Right renal pelvis (tissue), 4 donors: Measurements from ENCODE around the gene GRB10. TPM values are rescaled to one million over a fixed set of nuclear protein-coding genes. Genes with fewer than 3 reads are reported as not detected.

ENCODE experiments used
- DNase-seq, 4 donors: peaks; one replicate each; pipeline ENCODE4 v3.0.0-alpha.2; 2013; ENCODE audit warnings: low read depth in 4 of 4, low spot score in 3 of 4, missing footprints in 1 of 4
- polyA plus RNA-seq, 4 donors: library from polyadenylated mRNA; unstranded; fragments of 120-200 nt; gene quantifications; one replicate each; pipeline ENCODE4 v1.2.1, GENCODE V29; 2013; ENCODE audit not compliant: insufficient read length in 4 of 4

The GRB10 gene
- polyA plus RNA-seq, 4 donors, result 31.4 to 40.4 (median 32.4) TPM

GRCh38 chr7:50697748-50698147 is 84.9 kb downstream of the GRB10 start:
- no peak for DNase-seq

GRCh38 chr7:50696810-50697582 is 85.7 kb downstream of the GRB10 start:
- no peak for DNase-seq

GRCh38 chr7:50695026-50695425 is 87.7 kb downstream of the GRB10 start:
- no peak for DNase-seq

GRCh38 chr7:50693455-50694130 is 89.1 kb downstream of the GRB10 start:
- no peak for DNase-seq

GRCh38 chr7:50690541-50691011 is 92.1 kb downstream of the GRB10 start:
- no peak for DNase-seq

GRCh38 chr7:50688226-50688590 is 94.5 kb downstream of the GRB10 start:
- no peak for DNase-seq

GRCh38 chr7:50687575-50688225 is 95.0 kb downstream of the GRB10 start:
- no peak for DNase-seq

- no peak for DNase-seq
Observed at GRCh38 chr7:50687096-50687495, 95.6 kb downstream of the GRB10 start.

GRCh38 chr7:50685135-50686065 is 97.3 kb downstream of the GRB10 start:
- no peak for DNase-seq

- DNase-seq, result no peak
Observed at GRCh38 chr7:50684713-50685075, 98.0 kb downstream of the GRB10 start.

- no peak for DNase-seq
Observed at GRCh38 chr7:50684011-50684712, 98.5 kb downstream of the GRB10 start.

- DNase-seq, result no peak
Observed at GRCh38 chr7:50682573-50682972, 100.1 kb downstream of the GRB10 start.

GRCh38 chr7:50682079-50682478 is 100.6 kb downstream of the GRB10 start:
- no peak for DNase-seq

GRCh38 chr7:50681432-50682045 is 101.2 kb downstream of the GRB10 start:
- DNase-seq, result no peak

- no peak for DNase-seq
Observed at GRCh38 chr7:50679218-50680007, 103.3 kb downstream of the GRB10 start.

GRCh38 chr7:50678586-50678985 is 104.1 kb downstream of the GRB10 start:
- no peak for DNase-seq

GRCh38 chr7:50677638-50677996 is 105.1 kb downstream of the GRB10 start:
- no peak for DNase-seq

- no peak for DNase-seq
Observed at GRCh38 chr7:50676740-50677637, 105.7 kb downstream of the GRB10 start.
